Neural progenitor cell (in vitro differentiated cells): ENCODE measurements around the gene CST9L. TPM values are rescaled to one million over a fixed set of nuclear protein-coding genes. Genes with fewer than 3 reads are reported as not detected.

Experiments used
- DNase-seq: peaks from one replicate; pipeline ENCODE4 v3.0.0-alpha.2; 2016; ENCODE audit warnings: low spot score
- H2AFZ ChIP-seq: fragments of 200-600 bp; sonication (generic); replicated peaks from 2 replicates; pipeline ENCODE4 v1.6.1; 2016; ENCODE audit warnings: antibody characterized with exemption
- H3F3A ChIP-seq: fragments of 200-600 bp; sonication (generic); 2 replicates; pipeline ENCODE4 v1.6.1; 2016; ENCODE audit warnings: antibody characterized with exemption, low read depth
- H3K27ac ChIP-seq: fragments of 200-600 bp; sonication (generic); 2 replicates; pipeline ENCODE4 v1.5.1; 2016; ENCODE audit warnings: mild to moderate bottlenecking
- H3K27me3 ChIP-seq: fragments of 200-600 bp; sonication (generic); 2 replicates; pipeline ENCODE4 v1.6.1; 2016; ENCODE audit warnings: mild to moderate bottlenecking, moderate library complexity
- H3K36me3 ChIP-seq: fragments of 200-600 bp; sonication (generic); 2 replicates; pipeline ENCODE4 v1.5.1; 2016
- H3K4me1 ChIP-seq: fragments of 200-600 bp; sonication (generic); 2 replicates; pipeline ENCODE4 v1.6.1; 2016; ENCODE audit warnings: mixed run types
- H3K4me2 ChIP-seq: fragments of 200-600 bp; sonication (generic); 2 replicates; pipeline ENCODE4 v1.6.1; 2016
- H3K4me3 ChIP-seq: fragments of 200-600 bp; sonication (generic); 2 replicates; pipeline ENCODE4 v1.5.1; 2016
- H3K79me2 ChIP-seq: fragments of 200-600 bp; sonication (generic); 2 replicates; pipeline ENCODE4 v1.6.1; 2016; ENCODE audit warnings: low read depth
- H3K9ac ChIP-seq: fragments of 200-600 bp; sonication (generic); 2 replicates; pipeline ENCODE4 v1.6.1; 2016
- H3K9me3 ChIP-seq: fragments of 200-600 bp; sonication (generic); 2 replicates; pipeline ENCODE4 v1.5.1; 2016; ENCODE audit warnings: low read depth
- H4K20me1 ChIP-seq: fragments of 200-600 bp; sonication (generic); 2 replicates; pipeline ENCODE4 v1.6.1; 2016; ENCODE audit warnings: low read depth
- H3K27ac Mint-ChIP-seq: 3 replicates; pipeline ENCODE4 v1.8.0; 2021; ENCODE audit warnings: mixed read lengths
- H3K27me3 Mint-ChIP-seq: 2 replicates; pipeline ENCODE4 v1.8.0; 2022; ENCODE audit warnings: low read depth, mild to moderate bottlenecking, inconsistent platforms, moderate library complexity, mixed read lengths; ENCODE audit not compliant: insufficient read depth
- H3K36me3 Mint-ChIP-seq: 3 replicates; pipeline ENCODE4 v1.8.0; 2021; ENCODE audit warnings: mixed read lengths
- H3K4me1 Mint-ChIP-seq: 3 replicates; pipeline ENCODE4 v1.8.0; 2021; ENCODE audit warnings: mixed read lengths
- H3K4me3 Mint-ChIP-seq: 3 replicates; pipeline ENCODE4 v1.8.0; 2021; ENCODE audit warnings: mild to moderate bottlenecking, moderate library complexity, mixed read lengths
- H3K9me3 Mint-ChIP-seq: 3 replicates; pipeline ENCODE4 v1.8.0; 2020; ENCODE audit warnings: mixed read lengths
- CTCF ChIP-seq: fragments of 200-600 bp; sonication (generic); IDR thresholded peaks from 2 replicates; pipeline ENCODE4 v1.5.1; 2017; ENCODE audit warnings: antibody characterized with exemption, mild to moderate bottlenecking
- EZH2 ChIP-seq: fragments of 200-600 bp; sonication (generic); IDR thresholded peaks from 2 replicates; pipeline ENCODE4 v1.6.1; 2017; ENCODE audit warnings: antibody characterized with exemption, mild to moderate bottlenecking, moderate library complexity
- EZH2phosphoT487 ChIP-seq: fragments of 200-600 bp; sonication (generic); IDR thresholded peaks from 2 replicates; pipeline ENCODE4 v1.6.1; 2017; ENCODE audit warnings: antibody characterized with exemption
- total RNA-seq: library from RNA; depleted of rRNA; stranded (reverse); fragments of >200 nt; gene quantifications from 2 replicates; pipeline ENCODE4 v1.2.3, GENCODE V29; 2015; ENCODE audit warnings: low replicate concordance

The CST9L gene
- total RNA-seq, 1 donor from 2014 or later = not detected

DNA sequence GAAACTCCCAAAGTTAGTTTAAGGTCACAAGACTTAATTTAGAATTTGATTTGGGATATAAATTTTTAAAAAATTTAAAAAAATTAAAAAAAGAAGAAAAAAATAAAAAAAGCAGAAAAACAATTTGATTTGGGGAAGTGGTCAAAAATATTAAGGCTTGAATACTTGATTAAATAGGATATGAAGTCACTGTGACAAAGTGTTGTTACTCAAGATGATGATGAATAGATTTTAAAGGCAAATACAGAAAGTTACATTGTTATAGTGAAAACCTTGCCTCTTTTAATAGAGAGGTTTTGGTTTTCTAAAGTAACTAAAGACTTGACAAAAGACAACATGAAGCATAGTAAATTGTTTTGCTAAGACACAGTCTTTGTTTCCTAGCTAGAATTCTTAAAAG is 30.2 kb upstream of the CST9L start:
- Histone ChIP-seq H3K4me3 (no peak overlapping the region), H2AFZ (no peak overlapping the region), H3K9me3 (no peaks in the 10 kb centered on the region), H3K36me3 (no peaks in the 10 kb centered on the region), H3K9ac (no peak overlapping the region), H4K20me1 (no peaks in the 10 kb centered on the region), H3F3A (no peaks in the 10 kb centered on the region), H3K79me2 (no peaks in the 10 kb centered on the region), H3K4me1 (peaks cover 4% of the 10 kb centered on the region), H3K27ac (no peak overlapping the region), H3K4me2 (no peak overlapping the region), H3K27me3 (no peaks in the 10 kb centered on the region)
- H3K27me3 Mint-ChIP-seq = peaks cover 2% of the 10 kb centered on the region
- H3K27ac Mint-ChIP-seq = no peak overlapping the region
- no peaks in the 10 kb centered on the region for H3K36me3 Mint-ChIP-seq
- H3K4me1 Mint-ChIP-seq = no peaks in the 10 kb centered on the region
- TF ChIP-seq EZH2 = no peak
- no peak for TF ChIP-seq EZH2phosphoT487
- TF ChIP-seq CTCF = no peak
- no peaks in the 10 kb centered on the region for H3K9me3 Mint-ChIP-seq
- no peak overlapping the region for H3K4me3 Mint-ChIP-seq
- no peak for DNase-seq

DNA sequence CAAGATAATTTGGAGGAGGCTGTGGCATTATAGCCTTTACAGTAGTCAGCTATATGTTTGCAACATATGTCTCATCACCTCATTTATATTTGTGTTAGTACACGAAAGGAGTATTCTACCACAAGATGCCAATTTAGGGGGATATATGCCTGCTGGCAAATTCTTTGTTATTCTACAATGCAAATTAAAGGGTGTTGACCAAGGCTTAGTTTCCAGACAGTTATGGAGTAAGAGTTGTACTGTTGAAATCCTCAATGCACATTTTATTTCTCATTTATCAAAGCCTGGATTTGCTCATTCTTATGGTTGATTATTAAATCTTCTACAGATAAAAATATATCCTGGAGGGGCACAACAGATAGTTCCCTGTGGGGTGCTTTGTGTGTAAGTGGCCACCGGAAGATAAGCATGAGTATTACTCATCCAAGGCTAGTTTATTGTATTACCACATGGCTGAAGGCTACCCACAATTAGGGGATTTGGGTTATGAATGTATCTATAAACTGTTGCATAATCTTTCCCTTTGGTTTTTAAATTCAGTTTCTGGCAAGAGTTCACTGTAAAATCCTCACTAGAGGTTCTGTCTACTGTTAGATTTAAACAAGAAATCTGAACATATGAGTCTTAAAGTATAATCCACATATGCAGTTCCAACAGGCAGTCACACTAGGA is 28.4 kb upstream of the CST9L start:
- H2AFZ ChIP-seq = no peak overlapping the region
- no peak overlapping the region for H3K4me3 ChIP-seq
- no peaks in the 10 kb centered on the region for H3K36me3 Mint-ChIP-seq
- H3K27ac ChIP-seq = no peak overlapping the region
- H3K27ac Mint-ChIP-seq = no peak overlapping the region
- H3K9ac ChIP-seq = no peak overlapping the region
- H3K4me1 Mint-ChIP-seq = no peaks in the 10 kb centered on the region
- H3K36me3 ChIP-seq = no peaks in the 10 kb centered on the region
- TF ChIP-seq EZH2 (no peak), EZH2phosphoT487 (no peak), CTCF (no peak)
- no peaks in the 10 kb centered on the region for H3K9me3 ChIP-seq
- H3K4me2 ChIP-seq = no peak overlapping the region
- no peak for DNase-seq
- H4K20me1 ChIP-seq = no peaks in the 10 kb centered on the region
- H3K9me3 Mint-ChIP-seq = no peaks in the 10 kb centered on the region
- H3F3A ChIP-seq = no peaks in the 10 kb centered on the region
- H3K27me3 ChIP-seq = no peaks in the 10 kb centered on the region
- no peaks in the 10 kb centered on the region for H3K79me2 ChIP-seq
- no peak overlapping the region for H3K4me3 Mint-ChIP-seq
- H3K4me1 ChIP-seq = peaks cover 4% of the 10 kb centered on the region
- H3K27me3 Mint-ChIP-seq = no peaks in the 10 kb centered on the region

DNA sequence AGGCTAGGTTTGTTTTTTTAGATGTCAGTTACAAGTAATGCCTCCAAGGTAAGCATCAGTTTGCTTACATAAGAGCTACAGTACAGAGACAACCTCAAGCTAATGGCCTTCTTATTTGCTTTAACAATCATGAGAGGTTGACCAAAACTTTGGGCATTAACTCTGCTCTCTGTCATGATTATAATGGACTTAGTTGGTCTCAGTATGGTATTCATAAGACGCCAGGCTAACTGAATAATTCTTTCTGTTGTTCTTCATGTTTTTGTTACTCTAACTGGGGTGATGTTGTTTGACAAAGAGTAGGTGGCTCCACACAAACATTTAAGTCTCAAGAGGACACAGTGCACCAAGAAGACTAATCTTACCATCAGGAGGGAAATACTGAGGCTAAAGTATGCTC is 27.7 kb upstream of the CST9L start:
- Mint-ChIP-seq H3K9me3 (no peaks in the 10 kb centered on the region), H3K36me3 (no peaks in the 10 kb centered on the region), H3K4me1 (no peaks in the 10 kb centered on the region), H3K27ac (no peak overlapping the region), H3K27me3 (no peaks in the 10 kb centered on the region), H3K4me3 (no peak overlapping the region)
- Histone ChIP-seq H3K36me3 (no peaks in the 10 kb centered on the region), H3F3A (no peaks in the 10 kb centered on the region), H3K27me3 (no peaks in the 10 kb centered on the region), H3K9ac (no peak overlapping the region), H3K4me1 (peaks cover 4% of the 10 kb centered on the region), H3K4me2 (no peak overlapping the region), H3K4me3 (no peak overlapping the region), H3K79me2 (no peaks in the 10 kb centered on the region), H3K27ac (no peak overlapping the region), H3K9me3 (no peaks in the 10 kb centered on the region), H2AFZ (no peak overlapping the region), H4K20me1 (no peaks in the 10 kb centered on the region)
- TF ChIP-seq CTCF = no peak
- no peak for TF ChIP-seq EZH2phosphoT487
- TF ChIP-seq EZH2 = no peak
- DNase-seq = no peak
